Smooth muscle cell (in vitro differentiated cells): ENCODE data around the gene HRH1. TPM values are rescaled to one million over a fixed set of nuclear protein-coding genes. Genes with fewer than 3 reads are reported as not detected.
"Not testable (repeated sequence)": the region's sequence is repeated elsewhere in the genome, so short reads cannot be mapped to it uniquely, and the experiment has no call there.

Experiments
- DNase-seq: peaks from one replicate; lab custom pipeline; 2025; ENCODE audit not compliant: unreplicated experiment; lab: John Stamatoyannopoulos, UW
- H2AFZ ChIP-seq: fragments of 200-600 bp; sonication (generic); 2 replicates; pipeline ENCODE4 v1.6.0; 2016; ENCODE audit warnings: antibody characterized with exemption, low read depth, mild to moderate bottlenecking
- H3F3A ChIP-seq: fragments of 200-600 bp; sonication (generic); 2 replicates; pipeline ENCODE4 v1.6.0; 2017; ENCODE audit warnings: antibody characterized with exemption, low read depth
- H3K27ac ChIP-seq: fragments of 200-600 bp; sonication (generic); 2 replicates; pipeline ENCODE4 v1.5.1; 2016; ENCODE audit warnings: low read depth, mild to moderate bottlenecking
- H3K27me3 ChIP-seq: fragments of 200-600 bp; sonication (generic); 2 replicates; pipeline ENCODE4 v1.6.1; 2016; ENCODE audit warnings: low read depth, mild to moderate bottlenecking
- H3K36me3 ChIP-seq: fragments of 200-600 bp; sonication (generic); 2 replicates; pipeline ENCODE4 v1.5.1; 2016; ENCODE audit warnings: low read depth
- H3K4me1 ChIP-seq: fragments of 200-600 bp; sonication (generic); 2 replicates; pipeline ENCODE4 v1.5.1; 2016; ENCODE audit warnings: low read depth
- H3K4me2 ChIP-seq: fragments of 200-600 bp; sonication (generic); 2 replicates; pipeline ENCODE4 v1.6.0; 2016; ENCODE audit warnings: mild to moderate bottlenecking
- H3K4me3 ChIP-seq: fragments of 200-600 bp; sonication (generic); 2 replicates; pipeline ENCODE4 v1.5.1; 2016; ENCODE audit warnings: mild to moderate bottlenecking
- H3K79me2 ChIP-seq: fragments of 200-600 bp; sonication (generic); 2 replicates; pipeline ENCODE4 v1.6.0; 2016; ENCODE audit warnings: low read depth, mild to moderate bottlenecking
- H3K9ac ChIP-seq: fragments of 200-600 bp; sonication (generic); 2 replicates; pipeline ENCODE4 v1.6.0; 2016; ENCODE audit warnings: low read depth
- H3K9me3 ChIP-seq: fragments of 200-600 bp; sonication (generic); replicated peaks from 2 replicates; pipeline ENCODE4 v1.5.1; 2016; ENCODE audit warnings: low read depth
- H4K20me1 ChIP-seq: fragments of 200-600 bp; sonication (generic); 2 replicates; pipeline ENCODE4 v1.6.0; 2016; ENCODE audit warnings: low read depth
- WGBS: methylation state at CpG from one replicate; pipeline ENCODE4 v1.1.7; 2016; ENCODE audit warnings: low lambda C conversion rate; 5-methylcytosine and 5-hydroxymethylcytosine counted together
- polyA plus RNA-seq: library from polyadenylated mRNA; unstranded; fragments of >200 nt; fragmentation: Nextera tagmentation; extraction: Ambion mirVana; gene quantifications from 2 replicates; pipeline ENCODE4 v1.2.1, GENCODE V29; 2016
- total RNA-seq: library from RNA; depleted of rRNA; stranded (reverse); fragments of >200 nt; gene quantifications from 2 replicates; pipeline ENCODE4 v1.2.3, GENCODE V29; 2014
- TF ChIP-seq, protein P1 (sequence below): fragments of 200-600 bp; sonication (generic); IDR thresholded peaks from 2 replicates; pipeline ENCODE4 v1.5.1; 2017; ENCODE audit warnings: borderline replicate concordance, mild to moderate bottlenecking, antibody characterized with exemption; ENCODE audit not compliant: insufficient read depth, poor library complexity, severe bottlenecking

Gene HRH1
- total and polyA plus RNA-seq, 2 experiments from 2014 or later = 7.3 to 9.9 TPM

DNA sequence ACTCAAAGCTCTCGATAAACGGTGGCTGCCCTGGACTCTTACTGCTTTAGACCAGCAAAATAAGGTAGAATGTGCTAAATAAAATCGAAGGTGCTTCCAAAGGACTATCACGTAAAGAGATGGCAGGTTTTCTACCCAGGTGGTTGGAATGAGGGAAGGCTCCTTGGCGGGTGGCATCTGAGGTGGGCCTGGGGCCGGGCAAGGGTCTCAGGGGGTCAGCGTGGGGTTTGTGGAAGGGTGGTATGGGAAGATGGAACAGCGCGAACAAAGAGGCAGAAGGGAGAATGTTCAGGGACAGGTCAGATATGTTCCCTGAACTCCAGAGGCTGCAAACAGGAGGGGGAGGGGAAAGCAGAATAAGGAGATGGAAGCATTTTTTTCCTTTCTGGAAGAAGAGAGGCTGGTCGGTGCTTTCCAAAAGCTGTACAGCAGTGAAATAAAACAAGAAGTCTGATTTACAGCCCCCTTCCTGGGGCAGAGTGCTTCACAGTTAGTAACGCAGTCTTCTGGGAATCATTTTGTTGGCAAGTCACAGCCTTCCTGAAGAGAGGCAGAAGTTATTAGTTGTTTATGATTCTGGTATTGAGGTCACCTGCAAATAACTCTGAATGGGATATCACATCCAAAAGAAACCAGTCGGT lies 59.6 kb downstream of the HRH1 start:
- no peak for DNase-seq
- 91% methylated on average over 12 of the region's 12 CpGs for WGBS
- no peak overlapping the region for H3K27ac ChIP-seq
- no peaks in the 10 kb centered on the region for H3K79me2 ChIP-seq
- H3K4me2 ChIP-seq = no peak overlapping the region
- H3K9ac ChIP-seq = no peak overlapping the region
- H3K9me3 ChIP-seq = no peaks in the 10 kb centered on the region
- H3K4me1 ChIP-seq = peaks cover 12% of the 10 kb centered on the region
- no peaks in the 10 kb centered on the region for H3K27me3 ChIP-seq
- H2AFZ ChIP-seq = no peak overlapping the region
- H3F3A ChIP-seq = peaks cover 10% of the 10 kb centered on the region
- TF ChIP-seq, protein P1, sequence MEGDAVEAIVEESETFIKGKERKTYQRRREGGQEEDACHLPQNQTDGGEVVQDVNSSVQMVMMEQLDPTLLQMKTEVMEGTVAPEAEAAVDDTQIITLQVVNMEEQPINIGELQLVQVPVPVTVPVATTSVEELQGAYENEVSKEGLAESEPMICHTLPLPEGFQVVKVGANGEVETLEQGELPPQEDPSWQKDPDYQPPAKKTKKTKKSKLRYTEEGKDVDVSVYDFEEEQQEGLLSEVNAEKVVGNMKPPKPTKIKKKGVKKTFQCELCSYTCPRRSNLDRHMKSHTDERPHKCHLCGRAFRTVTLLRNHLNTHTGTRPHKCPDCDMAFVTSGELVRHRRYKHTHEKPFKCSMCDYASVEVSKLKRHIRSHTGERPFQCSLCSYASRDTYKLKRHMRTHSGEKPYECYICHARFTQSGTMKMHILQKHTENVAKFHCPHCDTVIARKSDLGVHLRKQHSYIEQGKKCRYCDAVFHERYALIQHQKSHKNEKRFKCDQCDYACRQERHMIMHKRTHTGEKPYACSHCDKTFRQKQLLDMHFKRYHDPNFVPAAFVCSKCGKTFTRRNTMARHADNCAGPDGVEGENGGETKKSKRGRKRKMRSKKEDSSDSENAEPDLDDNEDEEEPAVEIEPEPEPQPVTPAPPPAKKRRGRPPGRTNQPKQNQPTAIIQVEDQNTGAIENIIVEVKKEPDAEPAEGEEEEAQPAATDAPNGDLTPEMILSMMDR = no peak
- no peak overlapping the region for H3K4me3 ChIP-seq
- no peaks in the 10 kb centered on the region for H3K36me3 ChIP-seq
- H4K20me1 ChIP-seq = no peaks in the 10 kb centered on the region

DNA sequence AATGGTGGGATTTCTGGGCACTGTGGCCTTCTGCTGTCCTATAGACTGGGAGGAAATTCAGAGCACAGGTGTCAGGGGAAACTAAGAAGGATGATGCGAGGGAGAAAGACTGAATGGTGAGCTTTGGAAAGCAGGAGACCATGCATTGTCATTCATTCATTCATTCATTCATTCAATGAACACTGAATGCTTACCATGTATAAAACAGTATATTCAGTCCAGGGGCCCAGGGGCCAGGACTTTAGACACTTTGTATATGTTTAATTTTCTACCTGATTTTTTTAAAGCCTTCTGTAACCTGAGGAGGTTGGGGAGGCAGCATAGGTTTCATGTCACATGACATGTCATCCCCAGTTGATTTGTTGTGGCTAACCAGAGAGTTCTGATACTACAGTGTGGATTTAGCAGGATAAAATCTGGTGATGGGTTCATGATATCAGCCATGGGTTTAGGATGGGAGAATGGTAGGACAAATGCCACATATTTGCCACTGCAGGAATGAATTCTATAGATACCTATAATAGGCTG lies 60.2 kb downstream of the HRH1 start:
- no peak for DNase-seq
- Histone ChIP-seq H3K9me3 (no peaks in the 10 kb centered on the region), H3K9ac (no peak overlapping the region), H2AFZ (no peak overlapping the region), H3K4me1 (peaks cover 12% of the 10 kb centered on the region), H3K36me3 (no peaks in the 10 kb centered on the region), H3F3A (peaks cover 10% of the 10 kb centered on the region), H3K27ac (no peak overlapping the region), H4K20me1 (no peaks in the 10 kb centered on the region), H3K79me2 (no peaks in the 10 kb centered on the region), H3K4me2 (no peak overlapping the region), H3K27me3 (no peaks in the 10 kb centered on the region), H3K4me3 (no peak overlapping the region)
- WGBS = 100% methylated on average over 1 of the region's 1 CpG
- TF ChIP-seq, protein P1 = no peak

DNA sequence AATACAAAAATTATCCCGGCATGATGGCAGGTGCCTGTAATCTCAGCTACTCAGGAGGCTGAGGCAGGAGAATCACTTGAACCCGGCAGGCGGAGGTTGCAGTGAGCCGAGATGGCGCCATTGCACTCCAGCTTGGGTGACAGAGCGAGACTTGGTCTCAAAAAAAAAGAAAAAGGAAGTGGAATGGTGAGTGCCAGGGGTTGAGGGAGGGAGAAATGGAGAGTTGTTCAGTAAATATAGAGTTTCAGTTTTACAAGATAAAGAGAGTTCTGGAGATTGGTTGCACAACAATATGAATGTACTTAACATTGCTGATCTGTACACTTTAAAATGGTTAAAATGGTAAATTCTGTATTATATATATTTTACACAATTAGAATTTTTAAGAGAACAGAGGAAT lies 63.1 kb downstream of the HRH1 start:
- H3K79me2 ChIP-seq, H3F3A ChIP-seq, H3K4me2 ChIP-seq, H3K36me3 ChIP-seq, H2AFZ ChIP-seq, H3K4me3 ChIP-seq, H3K27ac ChIP-seq, H3K9ac ChIP-seq, H4K20me1 ChIP-seq, H3K9me3 ChIP-seq, H3K27me3 ChIP-seq, H3K4me1 ChIP-seq, DNase-seq: not testable (repeated sequence)
- over 99% methylated on average over 6 of the region's 6 CpGs for WGBS

DNA sequence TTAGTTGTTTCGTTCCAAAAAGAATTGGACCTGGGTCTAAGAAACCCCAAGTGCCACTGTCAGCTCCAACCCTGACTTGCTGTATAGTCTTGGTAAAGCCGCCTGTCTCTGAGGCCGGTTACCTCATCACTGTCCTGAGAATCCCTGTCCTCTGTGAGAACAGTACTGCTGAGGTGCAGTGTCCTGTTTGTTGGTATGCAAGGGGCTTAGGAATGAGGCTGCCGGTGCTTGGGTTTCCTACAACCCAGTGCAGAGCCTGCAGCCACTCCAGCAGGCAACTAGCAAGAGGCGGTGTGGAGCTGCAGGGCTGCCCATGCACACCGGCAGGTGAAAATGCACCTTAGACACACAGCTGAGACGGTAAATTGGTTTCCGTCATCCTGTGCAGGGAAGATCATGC lies 65.9 kb downstream of the HRH1 start:
- H4K20me1 ChIP-seq = no peaks in the 10 kb centered on the region
- H3K4me1 ChIP-seq = peaks cover 4% of the 10 kb centered on the region
- no peak overlapping the region for H3K4me2 ChIP-seq
- TF ChIP-seq, protein P1 = no peak
- peaks cover 4% of the 10 kb centered on the region for H3F3A ChIP-seq
- no peaks in the 10 kb centered on the region for H3K9me3 ChIP-seq
- no peaks in the 10 kb centered on the region for H3K27me3 ChIP-seq
- H2AFZ ChIP-seq = no peak overlapping the region
- DNase-seq = no peak
- no peaks in the 10 kb centered on the region for H3K36me3 ChIP-seq
- WGBS = 89% methylated on average over 8 of the region's 8 CpGs
- no peak overlapping the region for H3K9ac ChIP-seq
- H3K27ac ChIP-seq = no peak overlapping the region
- H3K4me3 ChIP-seq = no peak overlapping the region
- no peaks in the 10 kb centered on the region for H3K79me2 ChIP-seq
